GM19397 (cell line): Measurements from ENCODE around the gene NAXD.
"Not testable (repeated sequence)": the region's sequence is repeated elsewhere in the genome, so short reads cannot be mapped to it uniquely, and the experiment has no call there.

Experiments used
- ATAC-seq: cut with Tn5 transposase; IDR thresholded peaks from one replicate; pipeline ENCODE4 v1.9.1; 2021; ENCODE audit warnings: mild to moderate bottlenecking, moderate library complexity; ENCODE audit not compliant: unreplicated experiment

NAXD gene

GRCh38 chr13:110662777-110663443 is 47.6 kb downstream of the NAXD start:
- ATAC-seq: no peak

GRCh38 chr13:110663491-110663890 is 48.1 kb downstream of the NAXD start:
- no peak for ATAC-seq

GRCh38 chr13:110664041-110664440 is 48.7 kb downstream of the NAXD start:
- ATAC-seq: no peak

GRCh38 chr13:110664673-110665072 is 49.3 kb downstream of the NAXD start:
- no peak for ATAC-seq

- ATAC-seq: no peak
These were observed 50.3 kb downstream of the NAXD start for GRCh38 chr13:110665491-110666254.

GRCh38 chr13:110666255-110666533 is 50.8 kb downstream of the NAXD start:
- ATAC-seq: no peak

- no peak for ATAC-seq
These were observed 53.7 kb downstream of the NAXD start for GRCh38 chr13:110669036-110669435.

- not testable (repeated sequence) for ATAC-seq
These were observed 54.5 kb downstream of the NAXD start for GRCh38 chr13:110669814-110670213.

- peak; percentile 64 for ATAC-seq
These were observed 61.5 kb downstream of the NAXD start for GRCh38 chr13:110676595-110677587.

GRCh38 chr13:110677731-110678545 is 62.6 kb downstream of the NAXD start:
- no peak for ATAC-seq

- no peak for ATAC-seq
These were observed 65.5 kb downstream of the NAXD start for GRCh38 chr13:110680852-110681251.

GRCh38 chr13:110681868-110682550 is 66.7 kb downstream of the NAXD start:
- no peak for ATAC-seq

GRCh38 chr13:110682746-110683145 is 67.4 kb downstream of the NAXD start:
- no peak for ATAC-seq

- no peak for ATAC-seq
These were observed 68.0 kb downstream of the NAXD start for GRCh38 chr13:110683203-110683883.

GRCh38 chr13:110683921-110684320 is 68.6 kb downstream of the NAXD start:
- ATAC-seq: no peak

GRCh38 chr13:110684388-110685056 is 69.2 kb downstream of the NAXD start:
- ATAC-seq: no peak

- no peak for ATAC-seq
These were observed 70.1 kb downstream of the NAXD start for GRCh38 chr13:110685305-110686020.

GRCh38 chr13:110687736-110688135 is 72.4 kb downstream of the NAXD start:
- no peak for ATAC-seq
